ENCODE measurements around the gene RTL9.
A peak's percentile ranks its signal among the peaks of the same experiment; 100 is the strongest.
"Not testable (repeated sequence)": the region's sequence is repeated elsewhere in the genome, so short reads cannot be mapped to it uniquely, and the experiment has no call there.

Gene RTL9

GRCh38 chrX:110358548-110358947 is at the start of gene RTL9:
RTL9 (plus strand) TSS chrX:110358848; CDS start chrX:110450618, 91,770 bp downstream.
- no peak for DNase-seq

GRCh38 chrX:110310000-110310790 is 48.5 kb upstream of the RTL9 start:
- DNase-seq: peak; percentile 4

- no peak for DNase-seq
These were observed 47.8 kb upstream of the RTL9 start for GRCh38 chrX:110310896-110311295.

- no peak for DNase-seq
These were observed 47.0 kb upstream of the RTL9 start for GRCh38 chrX:110311437-110312230.

- no peak for DNase-seq
These were observed 43.1 kb upstream of the RTL9 start for GRCh38 chrX:110315551-110315950.

- no peak for DNase-seq
These were observed 42.1 kb upstream of the RTL9 start for GRCh38 chrX:110316351-110317060.

GRCh38 chrX:110317061-110317819 is 41.4 kb upstream of the RTL9 start:
- no peak for DNase-seq

- DNase-seq: peak; percentile 38
These were observed 40.6 kb upstream of the RTL9 start, which contains the start of gene AMMECR1 for GRCh38 chrX:110317820-110318663. AMMECR1 (minus strand) TSS chrX:110318085; CDS start chrX:110318071, 14 bp downstream.

- peak; percentile 42 for DNase-seq
These were observed 40.0 kb upstream of the RTL9 start for GRCh38 chrX:110318664-110318968.

- no peak for DNase-seq
These were observed 38.2 kb upstream of the RTL9 start for GRCh38 chrX:110320381-110320987.

GRCh38 chrX:110321081-110321480 is 37.6 kb upstream of the RTL9 start:
- no peak for DNase-seq

GRCh38 chrX:110321670-110322069 is 37.0 kb upstream of the RTL9 start:
- DNase-seq: no peak

- peak; percentile 63 for DNase-seq
These were observed 36.0 kb upstream of the RTL9 start for GRCh38 chrX:110322603-110323002.

- no peak for DNase-seq
These were observed 31.9 kb upstream of the RTL9 start for GRCh38 chrX:110326712-110327111.

GRCh38 chrX:110327336-110327735 is 31.3 kb upstream of the RTL9 start:
- no peak for DNase-seq

GRCh38 chrX:110328613-110329012 is 30.0 kb upstream of the RTL9 start:
- DNase-seq: not testable (repeated sequence)

- no peak for DNase-seq
These were observed 27.1 kb upstream of the RTL9 start for GRCh38 chrX:110331444-110332030.

- DNase-seq: not testable (repeated sequence)
These were observed 25.2 kb upstream of the RTL9 start for GRCh38 chrX:110333458-110333857.

- no peak for DNase-seq
These were observed 19.7 kb upstream of the RTL9 start for GRCh38 chrX:110338935-110339334.

- DNase-seq: no peak
These were observed 17.2 kb upstream of the RTL9 start for GRCh38 chrX:110341189-110342035.
